Measurements from ENCODE around the gene SIGLEC11.
"Not testable (repeated sequence)": the region's sequence is repeated elsewhere in the genome, so short reads cannot be mapped to it uniquely, and the experiment has no call there.

Gene SIGLEC11

DNA sequence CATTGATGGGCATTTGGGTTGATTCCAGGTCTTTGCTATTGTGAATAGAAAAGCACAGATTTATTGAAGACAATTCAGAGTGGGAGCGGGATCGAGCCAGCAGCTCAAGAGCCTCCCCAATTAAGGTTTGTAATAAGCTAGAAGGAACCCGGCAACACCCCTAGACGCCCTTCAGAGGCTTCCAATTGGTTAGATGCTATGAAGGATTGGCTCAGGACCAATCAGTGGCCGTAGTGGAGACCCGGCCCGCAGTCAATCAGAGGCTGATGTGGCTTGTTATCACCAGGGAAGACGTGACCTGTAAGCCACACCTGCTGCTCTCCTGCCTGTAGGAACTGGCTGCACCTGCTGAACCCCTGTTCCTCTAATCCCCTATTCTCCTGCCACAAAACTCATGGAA, 14.6 kb downstream of the SIGLEC11 start:
- H3K9ac ChIP-seq (ENCODE audit: low read depth, low read length) = no peak overlapping the region
- no peaks in the 10 kb centered on the region for H3K9me3 ChIP-seq (ENCODE audit: control insufficient read depth, insufficient read depth, low read length)
- H3K27me3 ChIP-seq (ENCODE audit: control insufficient read depth, insufficient read depth, low read length) = no peaks in the 10 kb centered on the region
- H3K4me1 ChIP-seq (ENCODE audit: control insufficient read depth, insufficient read depth, low read length) = no peaks in the 10 kb centered on the region
- no peak overlapping the region for H3K4me3 ChIP-seq (ENCODE audit: low read depth, low read length)
- H3K36me3 ChIP-seq (ENCODE audit: control insufficient read depth, insufficient read depth, low read length) = no peaks in the 10 kb centered on the region

DNA sequence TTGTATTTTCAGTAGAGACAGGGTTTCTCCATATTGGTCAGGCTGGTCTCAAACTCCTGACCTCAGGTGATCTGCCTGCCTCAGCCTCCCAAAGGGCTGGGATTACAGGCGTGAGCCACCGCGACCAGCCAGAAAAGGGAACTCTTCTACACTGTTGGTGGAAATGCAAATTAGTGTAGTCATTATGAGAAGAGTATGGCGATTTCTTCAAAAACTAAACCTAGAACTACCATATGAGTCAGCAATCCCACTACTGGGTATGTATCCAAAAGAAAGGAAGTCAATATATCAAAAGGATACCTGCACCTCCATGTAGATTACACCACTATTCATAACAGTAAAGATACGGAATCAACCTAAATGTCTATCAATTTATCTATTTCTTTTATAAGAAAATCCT, 16.4 kb downstream of the SIGLEC11 start:
- H3K9me3 ChIP-seq (ENCODE audit: control insufficient read depth, insufficient read depth, low read length); H3K9ac ChIP-seq (ENCODE audit: low read depth, low read length); H3K4me3 ChIP-seq (ENCODE audit: low read depth, low read length); H3K27me3 ChIP-seq (ENCODE audit: control insufficient read depth, insufficient read depth, low read length); H3K4me1 ChIP-seq (ENCODE audit: control insufficient read depth, insufficient read depth, low read length); H3K36me3 ChIP-seq (ENCODE audit: control insufficient read depth, insufficient read depth, low read length): not testable (repeated sequence)

DNA sequence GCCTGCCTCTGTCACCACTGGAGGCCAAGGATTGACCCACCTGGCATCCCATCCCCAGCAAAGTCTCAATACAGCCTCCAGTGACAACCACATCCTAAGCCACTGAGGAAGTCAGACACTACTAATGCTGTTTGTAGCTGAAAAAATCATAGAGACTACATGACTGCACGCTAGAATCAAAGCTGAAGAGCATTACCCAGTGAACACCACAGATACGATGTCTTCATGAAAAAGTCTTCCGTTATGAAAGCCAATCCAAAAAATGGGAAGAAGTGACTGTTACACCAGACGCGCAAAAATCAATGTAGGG, 20.5 kb downstream of the SIGLEC11 start:
- Histone ChIP-seq H3K4me1 (ENCODE audit: control insufficient read depth, insufficient read depth, low read length) (no peaks in the 10 kb centered on the region), H3K36me3 (ENCODE audit: control insufficient read depth, insufficient read depth, low read length) (no peaks in the 10 kb centered on the region), H3K9ac (ENCODE audit: low read depth, low read length) (no peak overlapping the region), H3K27me3 (ENCODE audit: control insufficient read depth, insufficient read depth, low read length) (no peaks in the 10 kb centered on the region), H3K9me3 (ENCODE audit: control insufficient read depth, insufficient read depth, low read length) (no peaks in the 10 kb centered on the region), H3K4me3 (ENCODE audit: low read depth, low read length) (no peak overlapping the region)

DNA sequence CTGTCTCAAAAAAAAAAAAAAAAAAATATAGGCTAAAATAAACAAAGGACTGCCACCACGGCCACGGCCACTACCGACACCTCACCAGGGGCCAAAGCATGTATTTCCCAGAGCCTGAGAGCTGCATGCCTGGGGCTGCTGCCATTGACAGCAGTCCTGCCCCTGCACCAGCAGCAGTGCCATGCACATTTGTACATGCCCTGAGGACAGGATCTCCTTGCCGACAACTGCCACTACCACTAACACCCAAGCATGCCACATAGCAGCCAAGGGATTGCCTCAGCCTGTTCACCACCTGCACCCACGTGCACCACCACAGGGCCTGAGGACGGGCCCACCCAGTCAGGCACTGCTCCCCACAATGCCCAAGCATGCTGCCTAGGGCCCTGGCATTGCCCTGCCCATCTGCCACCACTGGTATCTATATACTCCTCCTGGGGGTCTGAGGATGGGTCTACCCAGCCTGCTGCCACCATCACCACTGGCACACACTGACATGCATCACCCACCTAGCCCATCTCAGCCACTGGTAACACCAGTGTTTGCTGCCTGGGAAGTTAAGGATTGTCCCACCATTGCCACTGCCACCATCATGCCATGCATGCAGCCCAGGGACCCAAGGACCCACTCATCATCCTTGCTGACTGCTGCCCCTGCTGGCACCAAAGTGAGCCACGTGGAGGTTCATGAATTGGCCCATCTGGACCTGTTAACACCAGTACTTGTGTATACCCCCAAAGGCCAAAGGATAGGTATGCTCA, 21.1 kb downstream of the SIGLEC11 start:
- Histone ChIP-seq H3K36me3 (ENCODE audit: control insufficient read depth, insufficient read depth, low read length) (no peaks in the 10 kb centered on the region), H3K27me3 (ENCODE audit: control insufficient read depth, insufficient read depth, low read length) (no peaks in the 10 kb centered on the region)

DNA sequence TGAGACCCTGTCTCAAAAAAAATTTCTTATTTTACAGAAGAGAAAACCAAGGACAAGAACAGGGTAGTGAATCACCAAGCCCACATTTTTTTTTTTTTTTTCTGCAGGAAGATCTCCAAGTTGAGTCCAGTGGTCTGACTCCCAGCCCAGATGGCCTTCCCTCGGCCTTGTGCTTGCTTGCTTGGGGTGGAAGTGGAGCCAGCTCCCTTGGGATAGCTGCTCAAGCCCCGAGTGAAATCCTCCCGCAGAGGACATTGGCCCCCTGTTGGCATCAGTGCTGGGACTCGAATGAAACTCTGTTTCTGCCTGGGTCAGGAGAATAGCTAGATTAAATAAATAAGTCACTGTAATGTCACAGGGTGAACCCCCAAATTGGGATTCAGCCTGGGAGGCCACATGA, 22.3 kb downstream of the SIGLEC11 start:
- Histone ChIP-seq H3K4me1 (ENCODE audit: control insufficient read depth, insufficient read depth, low read length) (no peaks in the 10 kb centered on the region), H3K36me3 (ENCODE audit: control insufficient read depth, insufficient read depth, low read length) (no peaks in the 10 kb centered on the region), H3K4me3 (ENCODE audit: low read depth, low read length) (no peak overlapping the region), H3K9ac (ENCODE audit: low read depth, low read length) (no peak overlapping the region), H3K9me3 (ENCODE audit: control insufficient read depth, insufficient read depth, low read length) (no peaks in the 10 kb centered on the region), H3K27me3 (ENCODE audit: control insufficient read depth, insufficient read depth, low read length) (no peaks in the 10 kb centered on the region)

More for the DNA sequence above, 21.1 kb downstream of the SIGLEC11 start:
- H3K9ac ChIP-seq (ENCODE audit: low read depth, low read length) = no peak overlapping the region
- H3K4me1 ChIP-seq (ENCODE audit: control insufficient read depth, insufficient read depth, low read length) = no peaks in the 10 kb centered on the region
- H3K4me3 ChIP-seq (ENCODE audit: low read depth, low read length) = no peak overlapping the region
- H3K9me3 ChIP-seq (ENCODE audit: control insufficient read depth, insufficient read depth, low read length) = no peaks in the 10 kb centered on the region

DNA sequence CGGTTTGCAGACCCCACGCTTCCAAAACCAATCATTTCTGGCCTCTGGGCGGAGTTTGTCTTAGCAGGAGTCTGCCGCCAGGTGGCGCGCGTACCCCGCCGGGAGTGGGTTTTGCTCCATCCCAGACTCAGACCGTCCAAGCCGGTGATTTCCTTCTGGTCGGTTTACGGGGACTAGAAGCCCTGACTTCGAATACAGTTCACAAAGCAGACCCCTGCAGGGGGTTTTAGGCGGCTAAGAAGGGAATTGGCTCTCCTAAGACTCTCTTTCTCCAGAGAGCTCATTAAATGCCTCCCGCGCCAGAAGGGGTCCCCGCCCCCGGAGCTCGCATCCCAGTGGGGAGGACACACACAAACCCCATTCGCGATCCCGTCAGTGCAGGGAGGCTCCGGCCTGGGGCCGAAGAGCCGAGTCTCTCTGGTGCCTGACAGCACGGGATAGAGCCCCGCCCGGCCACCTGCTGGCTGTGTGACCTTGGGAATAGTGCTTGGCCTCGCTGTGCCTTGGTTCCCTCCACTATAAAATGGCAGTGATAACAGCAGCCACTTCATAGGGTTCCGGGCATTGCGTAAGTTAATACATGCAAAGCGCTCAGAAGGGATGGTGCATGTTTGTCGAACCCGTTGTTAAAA, 23.1 kb downstream of the SIGLEC11 start:
- Histone ChIP-seq H3K9me3 (ENCODE audit: control insufficient read depth, insufficient read depth, low read length) (no peaks in the 10 kb centered on the region), H3K36me3 (ENCODE audit: control insufficient read depth, insufficient read depth, low read length) (no peaks in the 10 kb centered on the region), H3K9ac (ENCODE audit: low read depth, low read length) (no peak overlapping the region), H3K4me1 (ENCODE audit: control insufficient read depth, insufficient read depth, low read length) (no peaks in the 10 kb centered on the region), H3K27me3 (ENCODE audit: control insufficient read depth, insufficient read depth, low read length) (no peaks in the 10 kb centered on the region), H3K4me3 (ENCODE audit: low read depth, low read length) (peak overlapping the region; percentile 39)

DNA sequence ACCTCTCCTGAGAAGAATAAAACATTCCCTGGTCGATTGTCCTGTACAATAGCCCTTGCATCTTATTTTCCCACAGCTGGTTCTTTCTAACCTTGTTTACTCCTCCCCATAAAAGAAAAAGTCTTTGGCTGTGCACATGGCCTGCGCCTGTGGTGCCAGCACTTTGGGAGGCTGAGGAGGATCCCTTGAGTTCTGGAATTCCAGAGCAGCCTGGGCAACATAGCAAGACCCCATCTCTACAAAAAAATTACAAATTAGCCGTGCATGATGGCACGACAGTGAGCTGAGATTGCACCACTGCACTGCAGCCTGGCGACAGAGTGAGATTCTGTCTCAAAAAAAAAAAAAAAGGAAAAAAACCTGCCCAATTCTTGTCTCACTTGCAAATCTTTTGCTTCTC, 24.4 kb downstream of the SIGLEC11 start:
- Histone ChIP-seq H3K4me3 (ENCODE audit: low read depth, low read length) (no peak overlapping the region), H3K36me3 (ENCODE audit: control insufficient read depth, insufficient read depth, low read length) (no peaks in the 10 kb centered on the region), H3K27me3 (ENCODE audit: control insufficient read depth, insufficient read depth, low read length) (no peaks in the 10 kb centered on the region), H3K9me3 (ENCODE audit: control insufficient read depth, insufficient read depth, low read length) (no peaks in the 10 kb centered on the region), H3K9ac (ENCODE audit: low read depth, low read length) (no peak overlapping the region), H3K4me1 (ENCODE audit: control insufficient read depth, insufficient read depth, low read length) (no peaks in the 10 kb centered on the region)

DNA sequence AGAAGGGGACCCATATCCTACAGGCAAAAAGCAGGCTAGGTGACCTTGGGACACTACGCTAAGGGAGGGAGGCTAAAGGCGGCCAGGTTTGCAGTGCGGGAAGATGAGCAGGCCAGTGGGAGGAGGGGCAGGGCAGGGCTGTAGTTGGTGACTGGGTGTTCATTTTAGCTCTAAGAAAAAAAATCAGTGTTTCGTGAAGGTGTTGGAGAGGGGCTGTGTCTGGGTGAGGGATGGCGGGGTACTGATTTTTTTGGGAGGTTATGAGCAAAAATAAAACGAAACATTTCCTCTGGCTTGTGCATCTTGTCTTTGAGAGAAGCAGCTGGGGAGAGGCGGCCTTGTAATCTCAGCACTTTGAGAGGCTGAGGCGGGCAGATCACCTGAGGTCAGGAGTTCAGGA, 27.3 kb downstream of the SIGLEC11 start:
- no peak overlapping the region for H3K9ac ChIP-seq (ENCODE audit: low read depth, low read length)
- no peaks in the 10 kb centered on the region for H3K27me3 ChIP-seq (ENCODE audit: control insufficient read depth, insufficient read depth, low read length)
- no peak overlapping the region for H3K4me3 ChIP-seq (ENCODE audit: low read depth, low read length)
- H3K9me3 ChIP-seq (ENCODE audit: control insufficient read depth, insufficient read depth, low read length) = no peaks in the 10 kb centered on the region
- H3K4me1 ChIP-seq (ENCODE audit: control insufficient read depth, insufficient read depth, low read length) = no peaks in the 10 kb centered on the region
- H3K36me3 ChIP-seq (ENCODE audit: control insufficient read depth, insufficient read depth, low read length) = no peaks in the 10 kb centered on the region

DNA sequence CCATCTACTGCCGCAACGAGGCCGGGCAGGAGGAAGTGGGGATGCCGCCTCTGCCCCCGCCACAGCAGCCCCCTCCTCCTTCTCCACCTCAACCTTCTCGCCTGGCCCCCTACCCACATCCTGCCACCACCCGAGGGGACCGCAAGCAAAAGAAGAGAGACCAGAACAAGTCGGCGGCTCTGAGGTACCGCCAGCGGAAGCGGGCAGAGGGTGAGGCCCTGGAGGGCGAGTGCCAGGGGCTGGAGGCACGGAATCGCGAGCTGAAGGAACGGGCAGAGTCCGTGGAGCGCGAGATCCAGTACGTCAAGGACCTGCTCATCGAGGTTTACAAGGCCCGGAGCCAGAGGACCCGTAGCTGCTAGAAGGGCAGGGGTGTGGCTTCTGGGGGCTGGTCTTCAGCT, 28.2 kb downstream of the SIGLEC11 start:
- H3K27me3 ChIP-seq (ENCODE audit: control insufficient read depth, insufficient read depth, low read length) = no peaks in the 10 kb centered on the region
- no peak overlapping the region for H3K4me3 ChIP-seq (ENCODE audit: low read depth, low read length)
- no peaks in the 10 kb centered on the region for H3K9me3 ChIP-seq (ENCODE audit: control insufficient read depth, insufficient read depth, low read length)
- H3K4me1 ChIP-seq (ENCODE audit: control insufficient read depth, insufficient read depth, low read length) = peaks cover 3% of the 10 kb centered on the region
- H3K36me3 ChIP-seq (ENCODE audit: control insufficient read depth, insufficient read depth, low read length) = peaks cover 2% of the 10 kb centered on the region
- no peak overlapping the region for H3K9ac ChIP-seq (ENCODE audit: low read depth, low read length)

DNA sequence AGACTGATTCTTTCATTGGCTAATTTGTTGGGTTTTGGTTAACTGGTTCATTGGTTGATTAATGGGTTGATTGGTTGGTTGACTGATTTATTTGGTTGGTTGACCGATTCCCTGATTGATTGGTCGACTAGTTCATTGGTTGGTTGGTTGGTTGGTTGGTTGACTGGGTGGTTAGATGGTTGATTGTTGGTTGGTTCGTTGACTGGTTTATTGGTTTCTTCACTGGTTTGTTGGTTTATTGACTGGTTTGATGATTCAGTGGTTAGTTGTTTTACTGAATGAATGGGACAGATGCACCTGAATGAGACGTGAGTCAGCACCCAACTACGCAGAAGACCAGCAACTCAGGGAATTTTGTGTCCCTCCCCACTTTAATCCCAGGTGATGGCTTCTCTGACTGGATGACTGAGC, 28.9 kb downstream of the SIGLEC11 start:
- H3K36me3 ChIP-seq (ENCODE audit: control insufficient read depth, insufficient read depth, low read length) = peaks cover 9% of the 10 kb centered on the region
- no peak overlapping the region for H3K9ac ChIP-seq (ENCODE audit: low read depth, low read length)
- H3K27me3 ChIP-seq (ENCODE audit: control insufficient read depth, insufficient read depth, low read length) = no peaks in the 10 kb centered on the region
- H3K9me3 ChIP-seq (ENCODE audit: control insufficient read depth, insufficient read depth, low read length) = no peaks in the 10 kb centered on the region
- H3K4me1 ChIP-seq (ENCODE audit: control insufficient read depth, insufficient read depth, low read length) = peaks cover 4% of the 10 kb centered on the region
- H3K4me3 ChIP-seq (ENCODE audit: low read depth, low read length) = no peak overlapping the region

DNA sequence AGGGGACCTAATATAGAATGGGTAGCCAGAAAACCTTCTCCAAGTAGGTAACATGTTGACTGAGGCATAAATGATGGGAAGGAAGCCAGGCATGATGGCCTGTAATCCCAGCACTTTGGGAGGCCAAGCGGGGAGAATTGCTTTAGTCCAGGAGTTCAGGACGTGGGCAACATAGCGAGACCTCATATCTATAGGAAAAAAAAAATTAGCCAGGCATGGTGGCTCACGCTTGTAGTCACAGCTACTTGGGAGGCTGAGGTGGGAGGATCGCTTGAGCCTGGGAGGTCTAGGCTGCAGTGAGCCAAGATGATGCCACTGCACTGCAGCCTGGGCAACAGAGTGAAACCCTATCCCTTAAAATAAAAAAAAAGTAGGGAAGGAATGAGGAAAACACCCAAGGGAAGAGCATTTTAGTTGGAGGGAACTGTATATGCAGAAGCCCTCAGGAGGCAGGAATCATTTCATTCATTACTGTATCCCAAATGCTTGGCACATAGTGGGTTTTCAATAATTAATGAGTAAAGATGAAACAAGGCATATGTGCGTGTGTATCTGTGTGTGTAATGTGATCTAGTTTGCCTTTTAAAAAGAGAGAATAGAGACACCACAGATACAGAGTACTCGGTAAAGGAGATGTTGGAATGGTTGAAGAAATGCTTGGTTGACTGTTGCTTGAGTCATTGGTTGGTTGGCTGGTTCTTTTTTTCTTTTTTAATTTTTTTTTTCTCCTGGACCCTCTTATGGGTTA, 29.5 kb downstream of the SIGLEC11 start:
- peaks cover 4% of the 10 kb centered on the region for H3K4me1 ChIP-seq (ENCODE audit: control insufficient read depth, insufficient read depth, low read length)
- peaks cover 13% of the 10 kb centered on the region for H3K36me3 ChIP-seq (ENCODE audit: control insufficient read depth, insufficient read depth, low read length)
- no peak overlapping the region for H3K9ac ChIP-seq (ENCODE audit: low read depth, low read length)
- H3K4me3 ChIP-seq (ENCODE audit: low read depth, low read length) = no peak overlapping the region
- no peaks in the 10 kb centered on the region for H3K27me3 ChIP-seq (ENCODE audit: control insufficient read depth, insufficient read depth, low read length)
- H3K9me3 ChIP-seq (ENCODE audit: control insufficient read depth, insufficient read depth, low read length) = no peaks in the 10 kb centered on the region

DNA sequence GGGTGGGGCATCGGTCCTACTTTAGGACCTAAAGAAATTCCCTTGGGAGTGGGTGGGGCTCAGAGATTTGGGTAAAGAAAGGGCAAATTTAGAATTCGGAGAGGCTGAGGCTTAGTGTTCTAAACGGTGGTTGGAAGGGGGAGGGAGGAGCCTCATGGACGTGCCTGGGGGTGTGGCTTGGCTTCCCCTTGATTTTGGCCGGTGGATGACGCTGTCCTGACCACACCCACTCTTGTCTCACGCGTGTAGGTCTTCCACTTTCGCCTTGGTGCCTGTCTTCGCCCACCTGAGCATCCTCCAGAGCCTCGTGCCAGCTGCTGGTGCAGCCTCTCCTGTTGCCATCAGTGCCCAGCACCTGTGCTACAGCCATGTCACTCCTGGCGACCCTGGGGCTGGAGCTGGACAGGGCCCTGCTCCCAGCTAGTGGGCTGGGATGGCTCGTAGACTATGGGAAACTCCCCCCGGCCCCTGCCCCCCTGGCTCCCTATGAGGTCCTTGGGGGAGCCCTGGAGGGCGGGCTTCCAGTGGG, 30.4 kb downstream of the SIGLEC11 start:
- peaks cover 14% of the 10 kb centered on the region for H3K36me3 ChIP-seq (ENCODE audit: control insufficient read depth, insufficient read depth, low read length)
- H3K4me3 ChIP-seq (ENCODE audit: low read depth, low read length) = peak overlapping the region; percentile 80
- no peaks in the 10 kb centered on the region for H3K27me3 ChIP-seq (ENCODE audit: control insufficient read depth, insufficient read depth, low read length)
- H3K4me1 ChIP-seq (ENCODE audit: control insufficient read depth, insufficient read depth, low read length) = peaks cover 4% of the 10 kb centered on the region
- H3K9ac ChIP-seq (ENCODE audit: low read depth, low read length) = peak overlapping the region; percentile 37
- H3K9me3 ChIP-seq (ENCODE audit: control insufficient read depth, insufficient read depth, low read length) = no peaks in the 10 kb centered on the region
